HAP-1 (cell line): ENCODE results near the gene TTC24.

Source experiments
- DNase-seq, 2 experiments: peaks; one replicate each; pipeline ENCODE4 v3.0.0-alpha.2; 2016 to 2020; ENCODE audit warnings: low spot score in 2 of 2
- H3K27me3 ChIP-seq: fragments of 250-450 bp; sonication (Bioruptor Pico); 2 replicates; pipeline ENCODE4 v1.5.1; 2020; ENCODE audit warnings: low read depth, mild to moderate bottlenecking, moderate library complexity
- H3K36me3 ChIP-seq: fragments of 250-450 bp; sonication (Bioruptor Pico); replicated peaks from 2 replicates; pipeline ENCODE4 v1.5.1; 2020; ENCODE audit warnings: mild to moderate bottlenecking
- H3K4me1 ChIP-seq: fragments of 250-450 bp; sonication (Bioruptor Pico); 2 replicates; pipeline ENCODE4 v1.5.1; 2020; ENCODE audit warnings: mild to moderate bottlenecking
- H3K4me3 ChIP-seq: fragments of 250-450 bp; sonication (Bioruptor Pico); 2 replicates; pipeline ENCODE4 v1.5.1; 2020; ENCODE audit warnings: mild to moderate bottlenecking, moderate library complexity
- H3K9me3 ChIP-seq: fragments of 250-450 bp; sonication (Bioruptor Pico); 2 replicates; pipeline ENCODE4 v1.5.1; 2020; ENCODE audit warnings: mild to moderate bottlenecking, moderate library complexity
- in situ Hi-C: fragments of 300-500 bp; cut with MboI; formaldehyde crosslinking; loops from 3 replicates; pipeline ENCODE4 v1.14.3; 2020; ENCODE audit warnings: low sequenced_read_pairs, inconsistent platforms, mixed read lengths

TTC24 gene

DNA sequence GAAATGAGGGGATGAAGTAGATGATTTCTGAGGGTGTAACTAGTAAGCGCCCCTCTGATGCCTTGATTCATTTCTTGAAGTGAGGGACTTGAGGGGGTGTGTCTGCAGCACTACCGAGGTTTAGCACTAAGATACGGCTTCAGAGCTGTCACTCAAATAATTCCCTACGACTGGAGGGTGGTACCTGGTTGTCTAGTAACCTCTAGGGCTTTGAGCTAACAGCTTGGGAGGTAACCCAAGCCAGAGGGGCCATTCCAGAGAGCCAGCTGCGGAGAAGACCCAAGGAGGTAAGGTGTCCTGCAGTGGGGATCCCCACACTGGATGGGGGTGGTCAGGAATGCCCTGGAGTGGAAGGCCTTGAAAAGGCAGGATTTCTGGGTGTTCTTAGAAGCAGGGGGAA, at the start of gene TTC24:
Gene TTC24 (plus strand): TSS at position 252 of the 400 bp plus-strand sequence. CDS start 1,642 bp downstream, outside the sequence.
- Histone ChIP-seq H3K9me3 (no peaks in the 10 kb centered on the region), H3K4me1 (no peaks in the 10 kb centered on the region), H3K27me3 (0 out of 2 replicates have a peak, but pooled peaks cover 2% of the 10 kb centered on the region), H3K4me3 (no peak within 1 kb of the TSS), H3K36me3 (no peaks in the 10 kb centered on the region)
- in situ Hi-C loops, result no loop called here
- no peak for DNase-seq

DNA sequence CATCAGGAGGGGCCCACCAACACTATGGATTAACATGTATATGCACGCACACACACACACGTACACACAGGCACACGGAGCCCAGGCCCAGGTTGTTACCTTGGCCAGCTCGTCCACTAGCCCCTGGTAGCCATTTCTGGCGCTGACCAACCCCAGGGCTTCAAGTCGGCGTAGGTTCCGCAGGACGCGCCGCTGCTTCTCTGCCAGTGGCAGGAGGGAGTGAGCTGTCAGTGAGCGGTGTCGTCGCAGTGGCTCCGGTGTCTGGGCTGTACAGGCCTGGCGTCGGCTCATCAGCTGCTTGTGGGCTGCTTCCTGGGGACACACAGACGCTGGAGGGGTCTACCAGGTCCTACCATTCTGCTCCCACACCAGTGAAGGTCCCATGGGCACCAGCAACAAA, 49.5 kb upstream of the TTC24 start:
- in situ Hi-C loops, result no loop called here

DNA sequence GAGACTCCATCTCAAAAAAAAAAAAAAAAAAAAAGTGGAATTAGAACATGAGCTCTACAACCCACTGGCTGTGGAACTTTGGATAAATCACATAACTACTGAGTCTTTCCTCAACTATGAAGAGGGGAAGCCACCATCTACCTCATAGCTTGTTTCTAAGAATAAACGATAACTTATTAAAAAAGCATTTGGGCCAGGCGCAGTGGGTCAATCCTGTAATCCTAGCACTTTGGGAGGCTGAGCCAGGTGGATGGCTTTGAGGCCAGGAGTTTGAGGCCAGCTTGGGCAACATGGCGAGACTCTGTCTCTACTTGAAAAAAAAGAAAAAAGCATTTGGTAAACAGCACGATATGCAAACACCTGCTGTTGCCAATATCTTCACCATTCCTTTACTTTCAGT, 47.1 kb upstream of the TTC24 start:
- in situ Hi-C loops, result no loop called here
- DNase-seq, result no peak
- no peak overlapping the region for H3K4me3 ChIP-seq
- peaks cover 66% of the 10 kb centered on the region for H3K36me3 ChIP-seq
- H3K4me1 ChIP-seq, result no peaks in the 10 kb centered on the region
- no peaks in the 10 kb centered on the region for H3K9me3 ChIP-seq
- no peaks in the 10 kb centered on the region for H3K27me3 ChIP-seq

More for the DNA sequence above, 49.5 kb upstream of the TTC24 start:
- H3K4me3 ChIP-seq, result no peak overlapping the region
- peaks cover 57% of the 10 kb centered on the region for H3K36me3 ChIP-seq
- no peaks in the 10 kb centered on the region for H3K27me3 ChIP-seq
- H3K9me3 ChIP-seq, result no peaks in the 10 kb centered on the region
- no peaks in the 10 kb centered on the region for H3K4me1 ChIP-seq
- no peak for DNase-seq

DNA sequence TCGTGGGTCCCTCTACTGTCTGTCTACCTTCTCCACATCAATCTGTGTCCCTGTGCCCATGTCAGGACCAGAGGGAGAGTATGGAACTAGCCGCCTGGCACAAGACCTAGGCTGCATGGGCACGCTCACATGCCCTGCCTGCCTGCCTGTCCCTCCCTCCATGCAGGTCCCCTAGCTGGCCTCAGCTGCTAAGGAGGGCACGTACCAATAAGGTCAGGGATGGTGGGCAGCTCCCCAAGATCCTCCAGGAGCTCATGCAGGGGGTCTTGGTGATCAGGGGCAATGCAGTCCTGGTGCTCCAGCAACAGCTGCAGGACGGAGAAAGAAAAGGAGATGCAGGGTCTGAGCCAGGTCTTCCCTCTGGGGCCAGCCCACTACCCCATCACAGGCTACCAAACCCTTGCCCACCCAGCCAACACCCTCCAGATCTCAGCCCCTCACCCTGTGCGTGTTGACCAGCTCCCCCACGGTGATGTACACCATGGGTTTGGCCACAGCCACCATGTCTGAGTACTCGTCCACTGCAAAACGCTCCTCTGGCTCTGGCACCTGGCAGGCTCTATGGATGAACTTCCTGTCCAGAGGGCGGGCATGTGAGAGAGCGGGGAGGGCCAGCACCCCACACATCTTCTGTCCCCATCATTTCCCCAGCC, 45.8 kb upstream of the TTC24 start:
- Histone ChIP-seq H3K9me3 (no peaks in the 10 kb centered on the region), H3K36me3 (peaks cover 60% of the 10 kb centered on the region), H3K4me1 (no peaks in the 10 kb centered on the region), H3K27me3 (no peaks in the 10 kb centered on the region), H3K4me3 (no peak overlapping the region)
- in situ Hi-C loops, result no loop called here
- DNase-seq, result no peak

DNA sequence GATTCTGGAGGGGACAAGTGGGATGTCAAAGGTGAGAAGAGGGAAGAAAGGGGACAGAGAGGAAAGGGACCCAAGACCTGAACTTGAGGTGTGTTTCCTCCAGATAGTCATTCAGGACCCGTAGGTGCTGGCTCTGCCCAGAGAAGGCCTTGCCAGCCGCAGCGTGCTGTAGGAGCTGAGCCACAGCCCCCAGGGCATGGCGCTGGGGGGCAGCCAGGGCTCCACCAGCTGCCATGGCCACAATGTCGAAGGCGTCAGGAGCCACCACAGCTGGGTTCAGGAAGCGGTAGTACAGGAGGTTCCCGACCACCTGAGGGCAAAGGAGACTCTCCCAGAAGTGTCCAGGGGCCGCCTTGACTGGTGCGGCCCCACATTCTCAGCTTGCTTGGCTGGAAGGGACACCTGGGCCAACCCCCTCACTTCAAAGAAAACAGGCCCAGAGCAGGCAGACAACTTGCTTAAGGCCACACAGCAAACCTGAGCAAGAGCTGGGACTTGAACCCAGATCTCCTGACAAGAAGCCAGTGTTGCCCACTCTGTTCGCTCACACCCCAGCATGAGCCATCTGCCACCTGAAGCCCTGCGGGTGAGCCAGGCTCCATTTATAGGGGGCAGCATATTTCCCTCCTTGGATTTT, 45.0 kb upstream of the TTC24 start:
- Histone ChIP-seq H3K27me3 (no peaks in the 10 kb centered on the region), H3K9me3 (no peaks in the 10 kb centered on the region), H3K4me1 (no peaks in the 10 kb centered on the region), H3K4me3 (no peak overlapping the region), H3K36me3 (peaks cover 61% of the 10 kb centered on the region)
- in situ Hi-C loops, result no loop called here
- DNase-seq, result no peak

DNA sequence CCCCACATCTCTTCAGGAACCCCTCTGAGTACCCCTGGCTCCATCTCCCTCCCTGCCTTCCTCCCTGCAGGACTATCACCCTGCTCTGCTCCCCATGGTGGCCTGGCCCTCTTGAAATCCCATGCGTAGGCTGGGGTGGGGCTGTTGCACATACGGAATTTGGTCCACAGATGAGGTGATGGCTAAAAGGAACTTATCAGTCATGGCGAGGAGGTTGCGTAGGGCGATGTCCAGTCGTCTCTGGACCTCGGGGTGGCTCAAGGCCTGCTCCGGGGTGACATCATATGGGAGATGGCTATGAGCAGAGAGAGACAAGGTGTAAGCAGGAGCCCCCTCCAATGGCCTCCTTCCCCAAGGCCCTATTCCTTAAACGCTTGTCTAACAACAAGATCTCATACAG, 42.5 kb upstream of the TTC24 start:
- in situ Hi-C loops, result no loop called here
- Histone ChIP-seq H3K36me3 (peaks cover 76% of the 10 kb centered on the region), H3K4me1 (no peaks in the 10 kb centered on the region), H3K4me3 (no peak overlapping the region), H3K9me3 (no peaks in the 10 kb centered on the region), H3K27me3 (no peaks in the 10 kb centered on the region)
- no peak for DNase-seq

DNA sequence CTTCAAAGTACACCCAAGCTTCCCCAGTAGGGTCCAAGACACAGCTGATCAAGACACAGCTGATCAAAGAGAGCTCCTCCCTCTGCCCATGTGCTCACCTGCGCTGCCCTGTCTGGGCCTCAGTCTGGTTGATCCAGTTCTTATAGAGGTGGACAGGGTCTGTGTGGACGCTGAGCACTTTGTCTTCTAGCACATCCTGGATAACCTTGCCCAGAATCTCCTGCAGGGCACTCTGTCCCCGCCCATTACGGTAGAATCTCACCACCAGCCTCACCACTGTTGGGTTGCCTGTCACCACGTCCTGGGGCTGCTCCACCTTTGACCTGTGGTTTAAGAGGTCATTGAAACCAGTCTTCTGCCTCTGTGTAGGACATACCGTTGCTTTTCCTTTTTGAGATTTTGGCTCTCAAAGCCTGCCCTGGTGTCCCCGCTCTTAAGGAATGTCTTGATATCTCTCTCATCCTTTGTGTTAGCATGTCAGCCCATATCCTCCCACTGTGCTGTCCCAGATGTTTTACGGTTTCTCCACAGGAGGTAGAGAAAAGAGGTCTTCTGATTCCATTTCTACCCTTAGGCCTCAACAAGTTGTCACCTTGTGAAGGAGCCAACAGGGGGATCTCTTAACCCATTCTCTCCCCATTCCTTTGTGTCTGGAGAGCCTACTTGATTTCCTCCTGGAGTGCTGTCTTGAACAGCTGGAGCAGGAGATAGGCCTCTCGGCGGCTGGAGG, 40.6 kb upstream of the TTC24 start:
- no peaks in the 10 kb centered on the region for H3K27me3 ChIP-seq
- no peaks in the 10 kb centered on the region for H3K9me3 ChIP-seq
- H3K4me1 ChIP-seq, result no peaks in the 10 kb centered on the region
- in situ Hi-C loops, result no loop called here
- peaks cover 72% of the 10 kb centered on the region for H3K36me3 ChIP-seq
- no peak overlapping the region for H3K4me3 ChIP-seq
- no peak for DNase-seq

DNA sequence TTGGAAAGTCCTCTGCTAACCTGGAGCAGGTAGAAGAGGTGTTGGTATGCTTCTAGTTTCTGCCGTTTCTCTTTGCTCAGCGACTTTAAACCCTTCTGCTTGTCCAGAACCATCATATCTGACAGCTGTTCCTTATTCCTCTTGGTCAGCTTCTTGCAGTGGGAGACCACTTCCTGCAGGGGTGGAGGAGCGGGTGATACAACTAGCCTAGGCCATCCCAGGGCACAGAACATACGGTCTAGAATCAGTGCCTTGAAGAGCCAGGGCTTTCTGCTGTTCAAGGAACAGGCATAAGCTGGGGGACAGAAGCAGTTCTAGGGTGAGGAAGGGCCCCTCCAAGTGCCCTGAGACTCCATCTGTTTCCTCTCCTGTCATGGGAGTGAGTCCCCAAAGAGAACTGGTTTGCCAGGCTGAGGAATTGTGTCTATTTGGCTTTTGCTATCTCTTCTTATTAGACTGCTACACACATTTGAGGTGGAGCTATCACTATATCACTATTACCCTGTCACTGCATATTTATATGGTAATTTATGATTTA, 39.6 kb upstream of the TTC24 start:
- Histone ChIP-seq H3K4me3 (no peak overlapping the region), H3K36me3 (peaks cover 67% of the 10 kb centered on the region), H3K27me3 (no peaks in the 10 kb centered on the region), H3K4me1 (no peaks in the 10 kb centered on the region), H3K9me3 (no peaks in the 10 kb centered on the region)
- DNase-seq, result no peak
- in situ Hi-C loops, result no loop called here

DNA sequence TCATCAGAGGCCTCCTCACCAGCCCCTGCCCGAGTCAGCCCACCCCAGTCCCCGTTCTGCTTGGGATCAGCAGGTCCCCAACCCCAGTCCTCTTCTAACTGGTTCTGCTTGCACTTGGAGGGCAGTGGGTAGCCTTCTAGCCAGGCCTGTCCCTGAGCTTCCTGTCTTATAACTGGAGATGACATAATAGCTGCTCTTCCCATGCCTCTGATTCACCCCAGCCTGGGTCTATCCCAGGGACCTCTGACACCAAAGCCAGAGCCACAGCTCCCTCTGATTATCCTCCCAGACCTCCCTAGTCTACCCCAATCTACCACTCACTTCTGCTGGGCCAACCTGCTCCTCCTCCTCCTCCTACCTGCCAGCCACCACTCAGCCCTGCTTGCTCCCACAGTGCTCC, 38.6 kb upstream of the TTC24 start:
- in situ Hi-C loops, result no loop called here
- peaks cover 56% of the 10 kb centered on the region for H3K36me3 ChIP-seq
- no peaks in the 10 kb centered on the region for H3K4me1 ChIP-seq
- no peaks in the 10 kb centered on the region for H3K27me3 ChIP-seq
- H3K4me3 ChIP-seq, result no peak overlapping the region
- H3K9me3 ChIP-seq, result no peaks in the 10 kb centered on the region
- DNase-seq, result no peak

DNA sequence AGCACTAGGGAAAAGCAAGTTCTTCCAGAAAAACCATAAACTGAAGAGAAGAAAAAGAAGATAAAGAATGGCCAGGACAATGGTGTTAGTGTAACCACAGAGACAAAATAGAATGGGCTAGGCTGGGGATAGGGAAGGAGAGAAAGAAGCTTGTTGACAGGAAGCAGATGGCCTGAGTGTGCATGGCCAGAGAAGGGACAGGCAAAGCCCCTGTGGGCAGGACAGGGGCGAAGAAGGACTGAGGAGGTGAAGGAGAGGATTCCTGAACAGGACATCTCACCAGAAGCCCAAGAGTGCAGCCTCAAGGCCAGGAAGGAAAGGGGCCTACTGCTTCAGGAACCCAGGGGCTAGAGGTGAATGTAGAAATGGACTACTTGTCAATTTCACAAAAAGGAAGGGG, 36.5 kb upstream of the TTC24 start:
- in situ Hi-C loops, result no loop called here
- Histone ChIP-seq H3K4me3 (no peak overlapping the region), H3K36me3 (peaks cover 61% of the 10 kb centered on the region)

DNA sequence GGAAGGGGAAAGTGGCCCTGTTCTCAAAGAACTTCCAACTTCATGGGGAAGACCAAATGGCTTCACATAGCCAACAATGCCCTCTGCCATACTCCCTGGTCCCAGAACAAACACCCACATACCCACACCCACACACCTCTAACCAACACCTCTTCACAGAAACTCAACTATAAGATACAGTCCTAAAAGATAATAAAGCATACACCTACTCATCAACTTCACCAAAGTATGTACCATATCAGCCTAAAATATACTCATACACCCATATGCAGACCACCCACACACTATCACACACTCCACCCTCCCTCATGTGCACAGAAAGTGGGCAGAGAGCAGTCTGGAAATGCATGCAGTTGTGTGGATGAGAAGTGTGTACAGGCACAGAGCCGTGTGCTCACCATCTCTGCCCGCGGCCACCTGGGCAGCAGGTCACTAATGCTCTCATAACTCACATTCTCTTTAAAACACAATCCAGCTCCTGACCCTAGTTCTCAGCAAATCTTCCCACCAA, 34.9 kb upstream of the TTC24 start:
- no peaks in the 10 kb centered on the region for H3K9me3 ChIP-seq
- in situ Hi-C loops, result no loop called here
- H3K4me1 ChIP-seq, result no peaks in the 10 kb centered on the region
- H3K27me3 ChIP-seq, result no peaks in the 10 kb centered on the region
- H3K36me3 ChIP-seq, result peaks cover 52% of the 10 kb centered on the region
- DNase-seq, result no peak
- no peak overlapping the region for H3K4me3 ChIP-seq

More for the DNA sequence above, 36.5 kb upstream of the TTC24 start:
- Histone ChIP-seq H3K9me3 (no peaks in the 10 kb centered on the region), H3K4me1 (no peaks in the 10 kb centered on the region), H3K27me3 (no peaks in the 10 kb centered on the region)
- no peak for DNase-seq

DNA sequence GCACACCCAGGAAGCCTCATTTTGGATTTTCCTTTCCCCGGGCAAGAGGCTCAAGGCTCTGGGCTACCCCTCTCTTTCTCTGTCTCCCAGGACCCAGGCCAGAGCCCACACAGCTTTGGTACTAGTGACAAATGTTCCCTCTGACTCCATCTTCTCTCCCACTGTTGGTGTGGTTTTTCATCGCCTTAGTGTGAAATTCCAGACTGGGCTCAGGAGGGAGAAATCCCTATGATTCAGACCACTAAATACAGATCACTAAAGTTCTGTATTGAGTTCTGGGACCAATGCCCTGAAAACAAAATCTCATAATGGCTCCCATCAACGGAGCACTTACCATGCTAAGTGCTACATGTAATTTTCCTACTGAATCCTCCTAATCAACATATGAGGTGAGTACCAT, 33.3 kb upstream of the TTC24 start:
- H3K4me3 ChIP-seq, result no peak overlapping the region
- peaks cover 47% of the 10 kb centered on the region for H3K36me3 ChIP-seq
- H3K9me3 ChIP-seq, result no peaks in the 10 kb centered on the region
- DNase-seq, result no peak
- in situ Hi-C loops, result no loop called here
- H3K4me1 ChIP-seq, result no peaks in the 10 kb centered on the region
- no peaks in the 10 kb centered on the region for H3K27me3 ChIP-seq

DNA sequence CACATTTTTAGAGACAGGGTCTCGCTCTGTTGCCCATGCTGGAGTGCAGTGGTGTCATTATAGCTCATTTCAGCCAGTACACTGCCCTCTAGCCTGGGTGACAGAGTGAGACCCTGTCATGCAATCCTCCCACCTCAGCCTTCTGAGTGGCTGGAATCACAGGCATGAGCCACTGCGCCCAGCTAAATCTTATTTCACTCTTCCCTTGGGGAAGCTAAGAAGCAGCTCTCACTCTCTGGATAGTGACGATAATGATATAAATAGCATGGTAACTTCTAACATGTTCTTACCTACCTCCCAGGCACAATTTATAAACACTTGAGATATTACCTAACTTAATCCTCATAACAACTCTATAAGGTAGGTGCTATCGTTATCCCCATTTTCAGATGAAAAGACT, 32.1 kb upstream of the TTC24 start:
- Histone ChIP-seq H3K4me1 (no peaks in the 10 kb centered on the region), H3K36me3 (peaks cover 49% of the 10 kb centered on the region), H3K4me3 (no peak overlapping the region), H3K27me3 (no peaks in the 10 kb centered on the region), H3K9me3 (no peaks in the 10 kb centered on the region)
- in situ Hi-C loops, result no loop called here
- no peak for DNase-seq

DNA sequence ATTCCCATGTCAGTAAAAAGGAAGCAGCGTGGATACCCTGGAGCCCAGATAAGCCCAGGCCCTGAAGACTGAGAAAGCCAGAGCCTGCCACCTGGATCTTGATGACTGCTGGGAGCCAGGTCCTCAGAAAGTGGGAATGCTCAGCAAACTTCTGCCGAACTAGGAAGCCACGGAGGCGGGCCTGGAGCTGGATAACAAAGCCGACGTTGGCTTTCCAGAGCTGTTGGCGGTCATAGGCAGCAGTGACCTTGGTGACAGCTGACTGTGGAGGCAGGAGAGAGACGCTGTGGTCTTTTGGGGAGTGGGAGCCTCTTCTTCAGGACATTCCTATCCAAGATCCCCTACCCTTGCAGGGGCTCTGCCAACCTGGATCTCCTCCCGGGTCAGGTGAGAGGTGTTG, 31.5 kb upstream of the TTC24 start:
- peaks cover 50% of the 10 kb centered on the region for H3K36me3 ChIP-seq

More for the DNA sequence above, 31.5 kb upstream of the TTC24 start:
- no peak overlapping the region for H3K4me3 ChIP-seq
- H3K27me3 ChIP-seq, result no peaks in the 10 kb centered on the region
- in situ Hi-C loops, result no loop called here
- H3K9me3 ChIP-seq, result no peaks in the 10 kb centered on the region
- no peak for DNase-seq
- H3K4me1 ChIP-seq, result no peaks in the 10 kb centered on the region
